Measurements from ENCODE around the gene ECI1. TPM values are rescaled to one million over a fixed set of nuclear protein-coding genes. Genes with fewer than 3 reads are reported as not detected.

Gene ECI1
- total and polyA plus RNA-seq, 2 of the 13 experiments (the other 11 are each of a cell fraction or from before 2014, with no cell fraction given) = 82.0 to 102 TPM

DNA sequence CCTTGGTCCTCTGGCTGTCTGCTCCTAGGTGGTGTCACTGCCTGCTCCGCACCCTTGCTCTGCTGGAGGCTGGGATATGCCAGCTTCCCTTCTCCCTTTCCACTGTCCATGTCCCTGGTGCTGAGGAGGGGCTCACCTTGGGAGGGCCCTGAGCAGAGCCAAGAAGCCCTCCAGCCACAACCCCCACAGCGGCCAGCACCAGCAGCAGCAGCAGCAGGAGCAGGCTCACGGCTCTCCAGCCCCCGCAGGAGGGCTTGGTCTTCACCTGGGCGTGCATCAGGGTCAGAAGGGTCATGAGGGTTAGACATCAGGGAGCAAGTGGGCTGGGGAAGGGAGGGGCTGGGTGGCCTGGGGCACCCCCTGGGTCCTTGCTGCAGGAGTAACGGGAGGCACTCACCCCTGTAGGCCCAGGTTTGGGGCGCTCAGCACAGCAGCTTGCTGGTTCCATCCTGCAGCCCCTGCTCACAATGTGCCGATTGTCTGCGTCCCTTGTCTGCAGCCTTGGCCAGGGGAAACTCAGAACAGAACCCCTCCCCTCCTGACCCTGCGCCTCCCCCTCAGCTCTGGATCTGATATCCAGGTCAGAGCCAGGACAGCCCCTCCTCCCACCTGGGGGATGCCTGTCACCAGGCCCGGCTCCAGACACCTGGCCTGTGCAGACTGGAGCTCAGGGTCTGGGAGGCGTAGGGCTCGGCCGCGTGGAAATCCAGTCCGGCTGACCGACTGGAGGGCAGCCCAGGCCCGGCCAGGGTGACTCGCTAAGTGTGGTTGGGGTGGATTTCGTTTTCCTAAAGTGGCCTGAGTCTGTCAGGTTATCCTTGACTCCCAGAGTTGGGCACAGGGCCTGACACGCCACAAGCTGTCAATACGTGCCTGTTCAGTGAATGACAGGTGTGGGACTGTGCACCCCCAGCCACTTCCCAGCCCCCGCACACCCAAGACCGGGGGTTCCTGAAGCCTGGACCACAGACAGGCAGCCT lies 40.7 kb downstream of the ECI1 start, which contains the start of gene BRICD5 (continued):
- TF ChIP-seq, protein P1, sequence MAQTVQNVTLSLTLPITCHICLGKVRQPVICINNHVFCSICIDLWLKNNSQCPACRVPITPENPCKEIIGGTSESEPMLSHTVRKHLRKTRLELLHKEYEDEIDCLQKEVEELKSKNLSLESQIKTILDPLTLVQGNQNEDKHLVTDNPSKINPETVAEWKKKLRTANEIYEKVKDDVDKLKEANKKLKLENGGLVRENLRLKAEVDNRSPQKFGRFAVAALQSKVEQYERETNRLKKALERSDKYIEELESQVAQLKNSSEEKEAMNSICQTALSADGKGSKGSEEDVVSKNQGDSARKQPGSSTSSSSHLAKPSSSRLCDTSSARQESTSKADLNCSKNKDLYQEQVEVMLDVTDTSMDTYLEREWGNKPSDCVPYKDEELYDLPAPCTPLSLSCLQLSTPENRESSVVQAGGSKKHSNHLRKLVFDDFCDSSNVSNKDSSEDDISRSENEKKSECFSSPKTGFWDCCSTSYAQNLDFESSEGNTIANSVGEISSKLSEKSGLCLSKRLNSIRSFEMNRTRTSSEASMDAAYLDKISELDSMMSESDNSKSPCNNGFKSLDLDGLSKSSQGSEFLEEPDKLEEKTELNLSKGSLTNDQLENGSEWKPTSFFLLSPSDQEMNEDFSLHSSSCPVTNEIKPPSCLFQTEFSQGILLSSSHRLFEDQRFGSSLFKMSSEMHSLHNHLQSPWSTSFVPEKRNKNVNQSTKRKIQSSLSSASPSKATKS (CRISPR knock-in tag; IDR thresholded peaks at IDR 0.05) = no peak
- TF ChIP-seq SP4 (CRISPR knock-in tag; IDR thresholded peaks at IDR 0.05) = peak; percentile 45; the same call in 1 of the 2 replicates
- TF ChIP-seq HOXD1 (CRISPR knock-in tag; IDR thresholded peaks at IDR 0.05) = no peak
- TF ChIP-seq PCBP1 (IDR thresholded peaks at IDR 0.05; ENCODE audit: borderline replicate concordance, low read depth, low read length) = no peak
- TF ChIP-seq ZNF558 (CRISPR knock-in tag; IDR thresholded peaks at IDR 0.05; ENCODE audit: borderline replicate concordance) = no peak
- no peak for TF ChIP-seq SMAD9 (CRISPR knock-in tag; IDR thresholded peaks at IDR 0.05)
- TF ChIP-seq, protein P2, sequence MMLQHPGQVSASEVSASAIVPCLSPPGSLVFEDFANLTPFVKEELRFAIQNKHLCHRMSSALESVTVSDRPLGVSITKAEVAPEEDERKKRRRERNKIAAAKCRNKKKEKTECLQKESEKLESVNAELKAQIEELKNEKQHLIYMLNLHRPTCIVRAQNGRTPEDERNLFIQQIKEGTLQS (CRISPR knock-in tag; IDR thresholded peaks at IDR 0.05) = no peak
- TF ChIP-seq, protein P3, sequence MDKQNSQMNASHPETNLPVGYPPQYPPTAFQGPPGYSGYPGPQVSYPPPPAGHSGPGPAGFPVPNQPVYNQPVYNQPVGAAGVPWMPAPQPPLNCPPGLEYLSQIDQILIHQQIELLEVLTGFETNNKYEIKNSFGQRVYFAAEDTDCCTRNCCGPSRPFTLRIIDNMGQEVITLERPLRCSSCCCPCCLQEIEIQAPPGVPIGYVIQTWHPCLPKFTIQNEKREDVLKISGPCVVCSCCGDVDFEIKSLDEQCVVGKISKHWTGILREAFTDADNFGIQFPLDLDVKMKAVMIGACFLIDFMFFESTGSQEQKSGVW (CRISPR knock-in tag; IDR thresholded peaks at IDR 0.05; ENCODE audit: borderline replicate concordance) = no peak
- no peak for TF ChIP-seq ZNF180 (CRISPR knock-in tag; IDR thresholded peaks at IDR 0.05; ENCODE audit: borderline replicate concordance, low read depth)
- TF ChIP-seq TMF1 (CRISPR knock-in tag; IDR thresholded peaks at IDR 0.05; ENCODE audit: low read depth) = 0 out of 2 replicates have a peak, but pooled peaks have one; percentile 36
- TF ChIP-seq RARA (CRISPR knock-in tag; IDR thresholded peaks at IDR 0.05) = peak; percentile 39
- TF ChIP-seq SNRNP70 (IDR thresholded peaks at IDR 0.05; ENCODE audit: low read depth, low read length) = no peak
- TF ChIP-seq, protein P4, sequence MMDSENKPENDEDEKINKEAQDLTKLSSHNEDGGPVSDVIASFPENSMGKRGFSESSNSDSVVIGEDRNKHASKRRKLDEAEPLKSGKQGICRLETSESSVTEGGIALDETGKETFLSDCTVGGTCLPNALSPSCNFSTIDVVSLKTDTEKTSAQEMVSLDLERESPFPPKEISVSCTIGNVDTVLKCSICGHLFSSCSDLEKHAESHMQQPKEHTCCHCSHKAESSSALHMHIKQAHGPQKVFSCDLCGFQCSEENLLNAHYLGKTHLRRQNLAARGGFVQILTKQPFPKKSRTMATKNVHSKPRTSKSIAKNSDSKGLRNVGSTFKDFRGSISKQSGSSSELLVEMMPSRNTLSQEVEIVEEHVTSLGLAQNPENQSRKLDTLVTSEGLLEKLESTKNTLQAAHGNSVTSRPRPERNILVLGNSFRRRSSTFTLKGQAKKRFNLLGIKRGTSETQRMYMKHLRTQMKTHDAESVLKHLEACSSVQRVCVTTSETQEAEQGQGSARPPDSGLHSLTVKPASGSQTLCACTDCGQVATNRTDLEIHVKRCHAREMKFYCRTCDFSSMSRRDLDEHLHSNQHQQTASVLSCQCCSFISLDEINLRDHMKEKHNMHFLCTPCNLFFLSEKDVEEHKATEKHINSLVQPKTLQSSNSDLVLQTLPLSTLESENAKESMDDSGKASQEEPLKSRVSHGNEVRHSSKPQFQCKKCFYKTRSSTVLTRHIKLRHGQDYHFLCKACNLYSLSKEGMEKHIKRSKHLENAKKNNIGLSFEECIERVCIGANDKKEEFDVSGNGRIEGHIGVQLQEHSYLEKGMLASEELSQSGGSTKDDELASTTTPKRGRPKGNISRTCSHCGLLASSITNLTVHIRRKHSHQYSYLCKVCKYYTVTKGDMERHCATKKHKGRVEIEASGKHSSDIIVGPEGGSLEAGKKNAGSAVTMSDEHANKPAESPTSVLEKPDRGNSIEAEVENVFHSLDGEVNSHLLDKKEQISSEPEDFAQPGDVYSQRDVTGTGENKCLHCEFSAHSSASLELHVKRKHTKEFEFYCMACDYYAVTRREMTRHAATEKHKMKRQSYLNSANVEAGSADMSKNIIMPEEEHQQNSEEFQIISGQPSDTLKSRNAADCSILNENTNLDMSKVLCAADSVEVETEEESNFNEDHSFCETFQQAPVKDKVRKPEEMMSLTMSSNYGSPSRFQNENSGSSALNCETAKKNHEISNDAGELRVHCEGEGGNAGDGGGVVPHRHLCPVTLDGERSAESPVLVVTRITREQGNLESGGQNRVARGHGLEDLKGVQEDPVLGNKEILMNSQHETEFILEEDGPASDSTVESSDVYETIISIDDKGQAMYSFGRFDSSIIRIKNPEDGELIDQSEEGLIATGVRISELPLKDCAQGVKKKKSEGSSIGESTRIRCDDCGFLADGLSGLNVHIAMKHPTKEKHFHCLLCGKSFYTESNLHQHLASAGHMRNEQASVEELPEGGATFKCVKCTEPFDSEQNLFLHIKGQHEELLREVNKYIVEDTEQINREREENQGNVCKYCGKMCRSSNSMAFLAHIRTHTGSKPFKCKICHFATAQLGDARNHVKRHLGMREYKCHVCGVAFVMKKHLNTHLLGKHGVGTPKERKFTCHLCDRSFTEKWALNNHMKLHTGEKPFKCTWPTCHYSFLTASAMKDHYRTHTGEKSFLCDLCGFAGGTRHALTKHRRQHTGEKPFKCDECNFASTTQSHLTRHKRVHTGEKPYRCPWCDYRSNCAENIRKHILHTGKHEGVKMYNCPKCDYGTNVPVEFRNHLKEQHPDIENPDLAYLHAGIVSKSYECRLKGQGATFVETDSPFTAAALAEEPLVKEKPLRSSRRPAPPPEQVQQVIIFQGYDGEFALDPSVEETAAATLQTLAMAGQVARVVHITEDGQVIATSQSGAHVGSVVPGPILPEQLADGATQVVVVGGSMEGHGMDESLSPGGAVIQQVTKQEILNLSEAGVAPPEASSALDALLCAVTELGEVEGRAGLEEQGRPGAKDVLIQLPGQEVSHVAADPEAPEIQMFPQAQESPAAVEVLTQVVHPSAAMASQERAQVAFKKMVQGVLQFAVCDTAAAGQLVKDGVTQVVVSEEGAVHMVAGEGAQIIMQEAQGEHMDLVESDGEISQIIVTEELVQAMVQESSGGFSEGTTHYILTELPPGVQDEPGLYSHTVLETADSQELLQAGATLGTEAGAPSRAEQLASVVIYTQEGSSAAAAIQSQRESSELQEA (CRISPR knock-in tag; IDR thresholded peaks at IDR 0.05; ENCODE audit: not compliant biosample characterization) = no peak
- no peak for TF ChIP-seq ELF4 (CRISPR knock-in tag; IDR thresholded peaks at IDR 0.05; ENCODE audit: borderline replicate concordance)
- no peak for TF ChIP-seq ZNF337 (CRISPR knock-in tag; IDR thresholded peaks at IDR 0.05; ENCODE audit: borderline replicate concordance, low read depth)
- TF ChIP-seq CREB1 (IDR thresholded peaks at IDR 0.05) = no peak
- no peak for TF ChIP-seq CREB1 (CRISPR knock-in tag; IDR thresholded peaks at IDR 0.05)

All from HepG2 (cell line).